ENCODE results near the gene CALN1. TPM values are rescaled to one million over a fixed set of nuclear protein-coding genes. Genes with fewer than 3 reads are reported as not detected.
"Not testable (repeated sequence)": the region's sequence is repeated elsewhere in the genome, so short reads cannot be mapped to it uniquely, and the experiment has no call there.

CALN1 gene
- polyA plus RNA-seq (2013), result 33.8 TPM

- POLR2A ChIA-PET; H3K36me3 ChIP-seq (ENCODE audit: control insufficient read depth in 4 of 4, insufficient read depth in 4 of 4, low read length in 3 of 4); H3K4me3 ChIP-seq (ENCODE audit: control insufficient read depth in 1 of 7, extremely low read depth in 1 of 7, insufficient read depth in 4 of 7, low read depth in 2 of 7, low read length in 6 of 7); DNase-seq; H3K27ac ChIP-seq (ENCODE audit: insufficient read depth in 1 of 2, low read depth in 1 of 2, low read length in 2 of 2, poor library complexity in 1 of 2, severe bottlenecking in 2 of 2); H3K9me3 ChIP-seq (ENCODE audit: control extremely low read depth in 1 of 5, control insufficient read depth in 4 of 5, insufficient read depth in 2 of 5, low read depth in 1 of 5, low read length in 4 of 5); H3K27me3 ChIP-seq (replicated peaks in 2 of 5; ENCODE audit: control insufficient read depth in 4 of 5, insufficient read depth in 5 of 5, low read length in 4 of 5); H3K4me1 ChIP-seq (ENCODE audit: control extremely low read depth in 1 of 4, control insufficient read depth in 4 of 4, insufficient read depth in 4 of 4, low read length in 3 of 4): not testable (repeated sequence)
- WGBS (ENCODE audit: insufficient coverage), result 98% methylated on average over 15 of the region's 21 CpGs
- CTCF ChIA-PET, result interaction anchor here (0.7 kb wide), 1 partner anchor 10 kb away, joined by 3 read pairs; no protein-coding TSS in a partner anchor
These were observed at the start of gene CALN1 for GRCh38 chr7:72412121-72412618. CALN1 (minus strand) TSS chr7:72412338.

DNA sequence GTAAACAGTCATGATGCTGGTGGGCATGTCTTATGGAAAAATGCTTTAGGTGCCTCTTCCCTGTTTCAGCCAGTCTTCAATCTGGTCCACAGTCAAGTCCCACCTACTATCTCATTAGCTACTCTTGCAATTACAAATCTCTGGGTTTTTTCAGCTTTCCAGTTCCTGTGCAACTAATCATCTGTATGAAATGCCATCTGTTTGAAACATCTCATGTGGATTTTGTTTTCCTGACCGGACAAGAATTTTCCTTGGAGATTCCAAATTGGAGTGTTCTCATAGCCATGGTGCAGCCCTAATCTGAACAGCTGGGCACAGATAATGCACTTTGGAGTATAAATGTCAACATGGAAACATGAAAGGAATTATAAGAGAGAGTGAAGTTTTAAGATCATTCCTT, 41.3 kb upstream of the CALN1 start:
- ChIA-PET CTCF (interaction anchor here (1.4 kb wide), 1 partner anchor 9 kb away, joined by 6 read pairs; no protein-coding TSS in a partner anchor), POLR2A (no interaction called here)
- WGBS (ENCODE audit: insufficient coverage), result 100% methylated on average over 1 of the region's 1 CpG
- Histone ChIP-seq H3K36me3 (ENCODE audit: control insufficient read depth in 4 of 4, insufficient read depth in 4 of 4, low read length in 3 of 4) (no peaks in the 10 kb centered on the region), H3K9me3 (ENCODE audit: control extremely low read depth in 1 of 5, control insufficient read depth in 4 of 5, insufficient read depth in 2 of 5, low read depth in 1 of 5, low read length in 4 of 5) (peaks cover 0 to 13% (median 3%) of the 10 kb centered on the region in 5 experiments), H3K4me3 (ENCODE audit: control insufficient read depth in 1 of 7, extremely low read depth in 1 of 7, insufficient read depth in 4 of 7, low read depth in 2 of 7, low read length in 6 of 7) (no peak overlapping the region), H3K4me1 (ENCODE audit: control extremely low read depth in 1 of 4, control insufficient read depth in 4 of 4, insufficient read depth in 4 of 4, low read length in 3 of 4) (no peaks in the 10 kb centered on the region), H3K27me3 (replicated peaks in 2 of 5; ENCODE audit: control insufficient read depth in 4 of 5, insufficient read depth in 5 of 5, low read length in 4 of 5) (no peaks in the 10 kb centered on the region), H3K27ac (ENCODE audit: insufficient read depth in 1 of 2, low read depth in 1 of 2, low read length in 2 of 2, poor library complexity in 1 of 2, severe bottlenecking in 2 of 2) (no peak overlapping the region)
- DNase-seq, result no peak

DNA sequence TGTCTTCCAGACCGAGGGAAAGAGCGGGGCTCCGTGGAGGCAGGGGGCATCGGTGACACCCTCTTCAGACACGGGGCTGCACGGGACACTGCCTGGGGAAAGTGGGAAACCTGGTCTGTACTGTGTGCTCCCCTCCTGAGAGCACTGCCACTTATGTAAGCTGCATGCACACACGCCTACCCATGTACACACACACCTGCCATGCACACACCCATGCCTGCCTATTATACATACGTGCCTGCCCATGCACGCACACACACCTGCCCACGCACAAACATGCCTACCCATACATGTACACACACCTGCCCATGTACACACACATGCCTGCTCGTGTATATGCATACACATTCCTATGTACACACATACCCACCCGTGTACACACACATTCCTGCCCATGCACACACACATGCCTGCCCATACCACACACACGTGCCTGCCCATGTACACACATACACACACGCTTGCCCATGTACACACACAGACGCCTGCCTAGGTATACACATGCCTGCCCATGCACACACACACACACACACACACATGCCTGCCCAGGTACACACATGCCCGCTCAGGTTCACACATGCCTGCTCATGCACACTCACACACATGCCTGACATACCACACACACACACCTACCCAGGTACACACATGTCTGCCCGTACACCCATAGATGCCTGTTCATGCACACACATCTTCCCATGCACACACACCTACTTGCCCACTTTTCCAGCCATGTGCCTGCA, 35.5 kb upstream of the CALN1 start:
- H3K4me1 ChIP-seq (ENCODE audit: control extremely low read depth in 1 of 4, control insufficient read depth in 4 of 4, insufficient read depth in 4 of 4, low read length in 3 of 4), result peaks cover 0 to 10% (median 0%) of the 10 kb centered on the region in 4 experiments
- H3K9me3 ChIP-seq (ENCODE audit: control extremely low read depth in 1 of 5, control insufficient read depth in 4 of 5, insufficient read depth in 2 of 5, low read depth in 1 of 5, low read length in 4 of 5), result peaks cover 0 to 3% (median 0%) of the 10 kb centered on the region in 5 experiments
- no peak overlapping the region for H3K4me3 ChIP-seq (ENCODE audit: control insufficient read depth in 1 of 7, extremely low read depth in 1 of 7, insufficient read depth in 4 of 7, low read depth in 2 of 7, low read length in 6 of 7)
- H3K36me3 ChIP-seq (ENCODE audit: control insufficient read depth in 4 of 4, insufficient read depth in 4 of 4, low read length in 3 of 4), result no peaks in the 10 kb centered on the region
- 93% methylated on average over 12 of the region's 17 CpGs for WGBS (ENCODE audit: insufficient coverage)
- peaks cover 0 to 25% (median 9%) of the 10 kb centered on the region in 5 experiments for H3K27me3 ChIP-seq (replicated peaks in 2 of 5; ENCODE audit: control insufficient read depth in 4 of 5, insufficient read depth in 5 of 5, low read length in 4 of 5)
- DNase-seq, result no peak
- no peak overlapping the region for H3K27ac ChIP-seq (ENCODE audit: insufficient read depth in 1 of 2, low read depth in 1 of 2, low read length in 2 of 2, poor library complexity in 1 of 2, severe bottlenecking in 2 of 2)
- POLR2A ChIA-PET, result no interaction called here
- CTCF ChIA-PET, result no interaction called here

DNA sequence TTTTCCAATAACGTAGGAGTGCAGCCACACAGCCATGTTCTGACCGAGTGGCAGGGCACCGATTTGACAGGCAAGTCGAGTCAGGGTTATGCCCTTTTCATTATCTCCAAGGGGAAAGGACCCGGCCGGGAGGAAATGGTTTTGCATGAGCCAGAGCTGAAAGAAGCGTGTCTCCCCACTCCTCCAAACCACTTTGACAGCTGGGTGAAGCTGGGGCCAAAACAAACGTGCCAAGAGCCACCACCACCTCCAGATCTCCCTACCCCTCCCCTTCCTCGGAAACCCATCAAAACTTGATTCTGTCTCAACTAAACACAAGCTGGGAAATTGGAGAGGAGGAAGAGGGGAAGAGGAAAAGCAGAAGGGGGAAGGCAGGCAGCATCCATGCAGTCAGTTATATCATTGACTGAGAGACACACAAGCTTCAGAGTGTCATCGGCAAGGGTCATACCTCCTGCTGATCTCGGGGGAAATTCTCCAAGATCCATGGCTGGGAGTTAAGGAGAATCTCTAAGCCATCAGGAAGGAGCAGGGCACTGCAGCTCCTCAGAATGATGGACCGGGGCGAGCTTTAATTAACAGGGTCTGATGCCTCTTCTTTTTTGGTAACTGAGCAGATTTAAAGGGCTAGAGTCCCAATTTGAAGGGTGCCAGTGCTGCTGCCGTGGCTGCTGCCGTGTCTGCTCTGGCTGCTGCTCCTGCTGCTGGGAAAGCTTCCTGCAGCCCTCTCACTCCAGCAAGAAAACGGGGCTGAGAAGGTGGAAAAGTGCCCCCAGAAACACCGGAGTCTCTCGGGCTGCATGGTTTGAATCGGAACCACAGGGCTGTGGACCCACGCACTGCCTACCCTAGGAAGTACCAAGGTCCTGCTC, 34.7 kb upstream of the CALN1 start:
- peaks cover 0 to 25% (median 9%) of the 10 kb centered on the region in 5 experiments for H3K27me3 ChIP-seq (replicated peaks in 2 of 5; ENCODE audit: control insufficient read depth in 4 of 5, insufficient read depth in 5 of 5, low read length in 4 of 5)
- H3K27ac ChIP-seq (ENCODE audit: insufficient read depth in 1 of 2, low read depth in 1 of 2, low read length in 2 of 2, poor library complexity in 1 of 2, severe bottlenecking in 2 of 2), result no peak overlapping the region
- H3K36me3 ChIP-seq (ENCODE audit: control insufficient read depth in 4 of 4, insufficient read depth in 4 of 4, low read length in 3 of 4), result no peaks in the 10 kb centered on the region
- POLR2A ChIA-PET, result no interaction called here
- H3K9me3 ChIP-seq (ENCODE audit: control extremely low read depth in 1 of 5, control insufficient read depth in 4 of 5, insufficient read depth in 2 of 5, low read depth in 1 of 5, low read length in 4 of 5), result no peaks in the 10 kb centered on the region
- CTCF ChIA-PET, result no interaction called here
- WGBS (ENCODE audit: insufficient coverage), result 50% methylated on average over 17 of the region's 20 CpGs
- peaks cover 0 to 10% (median 0%) of the 10 kb centered on the region in 4 experiments for H3K4me1 ChIP-seq (ENCODE audit: control extremely low read depth in 1 of 4, control insufficient read depth in 4 of 4, insufficient read depth in 4 of 4, low read length in 3 of 4)
- DNase-seq, result peak in 2 of 3 donors; percentile 8 to 18
- no peak overlapping the region for H3K4me3 ChIP-seq (ENCODE audit: control insufficient read depth in 1 of 7, extremely low read depth in 1 of 7, insufficient read depth in 4 of 7, low read depth in 2 of 7, low read length in 6 of 7)

- DNase-seq, result no peak
- WGBS (ENCODE audit: insufficient coverage), result 100% methylated on average over 4 of the region's 7 CpGs
- H3K27me3 ChIP-seq (replicated peaks in 2 of 5; ENCODE audit: control insufficient read depth in 4 of 5, insufficient read depth in 5 of 5, low read length in 4 of 5), result peaks cover 0 to 25% (median 9%) of the 10 kb centered on the region in 5 experiments
- peaks cover 0 to 10% (median 0%) of the 10 kb centered on the region in 4 experiments for H3K4me1 ChIP-seq (ENCODE audit: control extremely low read depth in 1 of 4, control insufficient read depth in 4 of 4, insufficient read depth in 4 of 4, low read length in 3 of 4)
- POLR2A ChIA-PET, result no interaction called here
- H3K9me3 ChIP-seq (ENCODE audit: control extremely low read depth in 1 of 5, control insufficient read depth in 4 of 5, insufficient read depth in 2 of 5, low read depth in 1 of 5, low read length in 4 of 5), result no peaks in the 10 kb centered on the region
- H3K27ac ChIP-seq (ENCODE audit: insufficient read depth in 1 of 2, low read depth in 1 of 2, low read length in 2 of 2, poor library complexity in 1 of 2, severe bottlenecking in 2 of 2), result no peak overlapping the region
- no peak overlapping the region for H3K4me3 ChIP-seq (ENCODE audit: control insufficient read depth in 1 of 7, extremely low read depth in 1 of 7, insufficient read depth in 4 of 7, low read depth in 2 of 7, low read length in 6 of 7)
- no peaks in the 10 kb centered on the region for H3K36me3 ChIP-seq (ENCODE audit: control insufficient read depth in 4 of 4, insufficient read depth in 4 of 4, low read length in 3 of 4)
- CTCF ChIA-PET, result no interaction called here
These were observed 34.0 kb upstream of the CALN1 start for GRCh38 chr7:72446131-72446530.

DNA sequence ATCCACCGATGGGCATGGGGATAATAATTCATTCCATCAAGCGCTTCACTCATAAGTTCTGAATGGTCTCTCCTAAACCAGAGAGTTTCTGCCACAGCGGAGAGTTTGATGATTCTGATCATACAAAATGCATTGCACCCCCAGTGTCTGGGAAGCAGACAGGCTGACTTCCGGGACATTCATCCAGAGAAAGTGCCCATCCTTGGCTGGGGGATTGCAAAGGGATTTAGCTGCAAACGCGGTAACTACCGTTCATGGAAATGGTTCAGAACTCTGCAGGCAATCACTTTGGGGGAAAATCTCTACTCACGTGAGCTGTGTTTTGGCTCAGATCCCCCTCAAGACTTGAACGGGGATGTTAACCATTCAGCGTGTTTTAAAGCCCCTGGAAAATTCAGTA, 33.4 kb upstream of the CALN1 start:
- Histone ChIP-seq H3K9me3 (ENCODE audit: control extremely low read depth in 1 of 5, control insufficient read depth in 4 of 5, insufficient read depth in 2 of 5, low read depth in 1 of 5, low read length in 4 of 5) (no peaks in the 10 kb centered on the region), H3K36me3 (ENCODE audit: control insufficient read depth in 4 of 4, insufficient read depth in 4 of 4, low read length in 3 of 4) (no peaks in the 10 kb centered on the region), H3K4me3 (ENCODE audit: control insufficient read depth in 1 of 7, extremely low read depth in 1 of 7, insufficient read depth in 4 of 7, low read depth in 2 of 7, low read length in 6 of 7) (no peak overlapping the region), H3K27ac (ENCODE audit: insufficient read depth in 1 of 2, low read depth in 1 of 2, low read length in 2 of 2, poor library complexity in 1 of 2, severe bottlenecking in 2 of 2) (no peak overlapping the region), H3K4me1 (ENCODE audit: control extremely low read depth in 1 of 4, control insufficient read depth in 4 of 4, insufficient read depth in 4 of 4, low read length in 3 of 4) (peaks cover 0 to 10% (median 0%) of the 10 kb centered on the region in 4 experiments), H3K27me3 (replicated peaks in 2 of 5; ENCODE audit: control insufficient read depth in 4 of 5, insufficient read depth in 5 of 5, low read length in 4 of 5) (peaks cover 0 to 25% (median 9%) of the 10 kb centered on the region in 5 experiments)
- CTCF ChIA-PET, result interaction anchor here (1.2 kb wide), 1 partner anchor 10 kb away, joined by 3 read pairs; no protein-coding TSS in a partner anchor
- DNase-seq, result no peak
- 94% methylated on average over 10 of the region's 10 CpGs for WGBS (ENCODE audit: insufficient coverage)
- POLR2A ChIA-PET, result no interaction called here
